ENCODE measurements around the gene AIG1. TPM values are rescaled to one million over a fixed set of nuclear protein-coding genes. Genes with fewer than 3 reads are reported as not detected.
A peak's percentile ranks its signal among the peaks of the same experiment; 100 is the strongest.

The AIG1 gene
- total and polyA plus RNA-seq, 2 of the 13 experiments (the other 11 are each of a cell fraction or from before 2014, with no cell fraction given), result 115 to 197 TPM

DNA sequence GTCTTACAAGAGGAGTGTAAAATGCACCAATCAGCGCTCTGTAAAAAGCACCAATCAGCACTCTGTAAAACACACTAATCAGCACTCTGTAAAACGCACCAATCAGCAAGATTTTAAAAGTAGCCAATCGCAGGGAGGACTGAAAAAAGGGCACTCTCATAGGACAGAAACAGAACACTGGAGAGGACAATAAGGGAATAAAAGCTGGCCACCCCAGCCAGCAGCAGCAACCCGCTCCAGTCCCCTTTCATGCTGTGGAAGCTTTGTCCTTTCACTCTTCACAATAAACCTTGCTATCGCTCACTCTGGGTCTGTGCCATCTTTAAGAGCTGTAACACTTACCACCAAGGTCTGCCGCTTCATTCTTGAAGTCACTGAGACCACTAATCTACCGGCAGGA lies 1.7 kb upstream of the AIG1 start (continued):
- TF ChIP-seq NPAS2 (CRISPR knock-in tag; IDR thresholded peaks at IDR 0.05; ENCODE audit: borderline replicate concordance), result no peak
- TF ChIP-seq, protein P1, sequence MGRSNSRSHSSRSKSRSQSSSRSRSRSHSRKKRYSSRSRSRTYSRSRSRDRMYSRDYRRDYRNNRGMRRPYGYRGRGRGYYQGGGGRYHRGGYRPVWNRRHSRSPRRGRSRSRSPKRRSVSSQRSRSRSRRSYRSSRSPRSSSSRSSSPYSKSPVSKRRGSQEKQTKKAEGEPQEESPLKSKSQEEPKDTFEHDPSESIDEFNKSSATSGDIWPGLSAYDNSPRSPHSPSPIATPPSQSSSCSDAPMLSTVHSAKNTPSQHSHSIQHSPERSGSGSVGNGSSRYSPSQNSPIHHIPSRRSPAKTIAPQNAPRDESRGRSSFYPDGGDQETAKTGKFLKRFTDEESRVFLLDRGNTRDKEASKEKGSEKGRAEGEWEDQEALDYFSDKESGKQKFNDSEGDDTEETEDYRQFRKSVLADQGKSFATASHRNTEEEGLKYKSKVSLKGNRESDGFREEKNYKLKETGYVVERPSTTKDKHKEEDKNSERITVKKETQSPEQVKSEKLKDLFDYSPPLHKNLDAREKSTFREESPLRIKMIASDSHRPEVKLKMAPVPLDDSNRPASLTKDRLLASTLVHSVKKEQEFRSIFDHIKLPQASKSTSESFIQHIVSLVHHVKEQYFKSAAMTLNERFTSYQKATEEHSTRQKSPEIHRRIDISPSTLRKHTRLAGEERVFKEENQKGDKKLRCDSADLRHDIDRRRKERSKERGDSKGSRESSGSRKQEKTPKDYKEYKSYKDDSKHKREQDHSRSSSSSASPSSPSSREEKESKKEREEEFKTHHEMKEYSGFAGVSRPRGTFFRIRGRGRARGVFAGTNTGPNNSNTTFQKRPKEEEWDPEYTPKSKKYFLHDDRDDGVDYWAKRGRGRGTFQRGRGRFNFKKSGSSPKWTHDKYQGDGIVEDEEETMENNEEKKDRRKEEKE (IDR thresholded peaks at IDR 0.05), result no peak
- TF ChIP-seq MAFK (conservative IDR thresholded peaks at IDR 0.05 in 1 of 2, IDR thresholded peaks at IDR 0.05 in 1 of 2; ENCODE audit: low read length in 2 of 2), result peak; percentile 97 to 98
- TF ChIP-seq, protein P2, sequence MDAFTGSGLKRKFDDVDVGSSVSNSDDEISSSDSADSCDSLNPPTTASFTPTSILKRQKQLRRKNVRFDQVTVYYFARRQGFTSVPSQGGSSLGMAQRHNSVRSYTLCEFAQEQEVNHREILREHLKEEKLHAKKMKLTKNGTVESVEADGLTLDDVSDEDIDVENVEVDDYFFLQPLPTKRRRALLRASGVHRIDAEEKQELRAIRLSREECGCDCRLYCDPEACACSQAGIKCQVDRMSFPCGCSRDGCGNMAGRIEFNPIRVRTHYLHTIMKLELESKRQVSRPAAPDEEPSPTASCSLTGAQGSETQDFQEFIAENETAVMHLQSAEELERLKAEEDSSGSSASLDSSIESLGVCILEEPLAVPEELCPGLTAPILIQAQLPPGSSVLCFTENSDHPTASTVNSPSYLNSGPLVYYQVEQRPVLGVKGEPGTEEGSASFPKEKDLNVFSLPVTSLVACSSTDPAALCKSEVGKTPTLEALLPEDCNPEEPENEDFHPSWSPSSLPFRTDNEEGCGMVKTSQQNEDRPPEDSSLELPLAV (CRISPR knock-in tag; conservative IDR thresholded peaks at IDR 0.05; ENCODE audit: low read depth), result no peak
- TF ChIP-seq, protein P3, sequence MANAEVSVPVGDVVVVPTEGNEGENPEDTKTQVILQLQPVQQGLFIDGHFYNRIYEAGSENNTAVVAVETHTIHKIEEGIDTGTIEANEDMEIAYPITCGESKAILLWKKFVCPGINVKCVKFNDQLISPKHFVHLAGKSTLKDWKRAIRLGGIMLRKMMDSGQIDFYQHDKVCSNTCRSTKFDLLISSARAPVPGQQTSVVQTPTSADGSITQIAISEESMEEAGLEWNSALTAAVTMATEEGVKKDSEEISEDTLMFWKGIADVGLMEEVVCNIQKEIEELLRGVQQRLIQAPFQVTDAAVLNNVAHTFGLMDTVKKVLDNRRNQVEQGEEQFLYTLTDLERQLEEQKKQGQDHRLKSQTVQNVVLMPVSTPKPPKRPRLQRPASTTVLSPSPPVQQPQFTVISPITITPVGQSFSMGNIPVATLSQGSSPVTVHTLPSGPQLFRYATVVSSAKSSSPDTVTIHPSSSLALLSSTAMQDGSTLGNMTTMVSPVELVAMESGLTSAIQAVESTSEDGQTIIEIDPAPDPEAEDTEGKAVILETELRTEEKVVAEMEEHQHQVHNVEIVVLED (CRISPR knock-in tag; IDR thresholded peaks at IDR 0.05; ENCODE audit: borderline replicate concordance), result no peak
- TF ChIP-seq NFYC (CRISPR knock-in tag; IDR thresholded peaks at IDR 0.05), result peak; percentile 72
- peak; percentile 77 for TF ChIP-seq ZMYM4 (CRISPR knock-in tag; IDR thresholded peaks at IDR 0.05)
- TF ChIP-seq, protein P4, sequence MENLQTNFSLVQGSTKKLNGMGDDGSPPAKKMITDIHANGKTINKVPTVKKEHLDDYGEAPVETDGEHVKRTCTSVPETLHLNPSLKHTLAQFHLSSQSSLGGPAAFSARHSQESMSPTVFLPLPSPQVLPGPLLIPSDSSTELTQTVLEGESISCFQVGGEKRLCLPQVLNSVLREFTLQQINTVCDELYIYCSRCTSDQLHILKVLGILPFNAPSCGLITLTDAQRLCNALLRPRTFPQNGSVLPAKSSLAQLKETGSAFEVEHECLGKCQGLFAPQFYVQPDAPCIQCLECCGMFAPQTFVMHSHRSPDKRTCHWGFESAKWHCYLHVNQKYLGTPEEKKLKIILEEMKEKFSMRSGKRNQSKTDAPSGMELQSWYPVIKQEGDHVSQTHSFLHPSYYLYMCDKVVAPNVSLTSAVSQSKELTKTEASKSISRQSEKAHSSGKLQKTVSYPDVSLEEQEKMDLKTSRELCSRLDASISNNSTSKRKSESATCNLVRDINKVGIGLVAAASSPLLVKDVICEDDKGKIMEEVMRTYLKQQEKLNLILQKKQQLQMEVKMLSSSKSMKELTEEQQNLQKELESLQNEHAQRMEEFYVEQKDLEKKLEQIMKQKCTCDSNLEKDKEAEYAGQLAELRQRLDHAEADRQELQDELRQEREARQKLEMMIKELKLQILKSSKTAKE (CRISPR knock-in tag; IDR thresholded peaks at IDR 0.05; ENCODE audit: borderline replicate concordance), result no peak
- TF ChIP-seq FOXK2 (IDR thresholded peaks at IDR 0.05), result no peak
- TF ChIP-seq SIX1 (CRISPR knock-in tag; IDR thresholded peaks at IDR 0.05; ENCODE audit: borderline replicate concordance), result no peak
- no peak for TF ChIP-seq RARA (CRISPR knock-in tag; IDR thresholded peaks at IDR 0.05)
- TF ChIP-seq ZNF501 (CRISPR knock-in tag; IDR thresholded peaks at IDR 0.05), result 0 out of 2 replicates have a peak, but pooled peaks have one; percentile 58
- TF ChIP-seq GPN1 (CRISPR knock-in tag; IDR thresholded peaks at IDR 0.05; ENCODE audit: borderline replicate concordance), result no peak
- TF ChIP-seq, protein P5, sequence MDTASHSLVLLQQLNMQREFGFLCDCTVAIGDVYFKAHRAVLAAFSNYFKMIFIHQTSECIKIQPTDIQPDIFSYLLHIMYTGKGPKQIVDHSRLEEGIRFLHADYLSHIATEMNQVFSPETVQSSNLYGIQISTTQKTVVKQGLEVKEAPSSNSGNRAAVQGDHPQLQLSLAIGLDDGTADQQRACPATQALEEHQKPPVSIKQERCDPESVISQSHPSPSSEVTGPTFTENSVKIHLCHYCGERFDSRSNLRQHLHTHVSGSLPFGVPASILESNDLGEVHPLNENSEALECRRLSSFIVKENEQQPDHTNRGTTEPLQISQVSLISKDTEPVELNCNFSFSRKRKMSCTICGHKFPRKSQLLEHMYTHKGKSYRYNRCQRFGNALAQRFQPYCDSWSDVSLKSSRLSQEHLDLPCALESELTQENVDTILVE (CRISPR knock-in tag; IDR thresholded peaks at IDR 0.05), result no peak
- TF ChIP-seq, protein P6, sequence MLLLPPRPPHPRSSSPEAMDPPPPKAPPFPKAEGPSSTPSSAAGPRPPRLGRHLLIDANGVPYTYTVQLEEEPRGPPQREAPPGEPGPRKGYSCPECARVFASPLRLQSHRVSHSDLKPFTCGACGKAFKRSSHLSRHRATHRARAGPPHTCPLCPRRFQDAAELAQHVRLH (CRISPR knock-in tag; IDR thresholded peaks at IDR 0.05; ENCODE audit: borderline replicate concordance, low read depth), result no peak
- peak; percentile 14 for TF ChIP-seq TEAD3 (CRISPR knock-in tag; optimal IDR thresholded peaks at IDR 0.05; ENCODE audit: borderline replicate concordance)
- no peak for TF ChIP-seq ZNF260 (CRISPR knock-in tag; IDR thresholded peaks at IDR 0.05; ENCODE audit: borderline replicate concordance, low read depth)
- TF ChIP-seq, protein P7, sequence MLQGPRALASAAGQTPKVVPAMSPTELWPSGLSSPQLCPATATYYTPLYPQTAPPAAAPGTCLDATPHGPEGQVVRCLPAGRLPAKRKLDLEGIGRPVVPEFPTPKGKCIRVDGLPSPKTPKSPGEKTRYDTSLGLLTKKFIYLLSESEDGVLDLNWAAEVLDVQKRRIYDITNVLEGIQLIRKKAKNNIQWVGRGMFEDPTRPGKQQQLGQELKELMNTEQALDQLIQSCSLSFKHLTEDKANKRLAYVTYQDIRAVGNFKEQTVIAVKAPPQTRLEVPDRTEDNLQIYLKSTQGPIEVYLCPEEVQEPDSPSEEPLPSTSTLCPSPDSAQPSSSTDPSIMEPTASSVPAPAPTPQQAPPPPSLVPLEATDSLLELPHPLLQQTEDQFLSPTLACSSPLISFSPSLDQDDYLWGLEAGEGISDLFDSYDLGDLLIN (CRISPR knock-in tag; IDR thresholded peaks at IDR 0.05; ENCODE audit: borderline replicate concordance), result no peak
- no peak for TF ChIP-seq NFIC (IDR thresholded peaks at IDR 0.05; ENCODE audit: low read length)
- TF ChIP-seq ZBTB38 (CRISPR knock-in tag; IDR thresholded peaks at IDR 0.05), result peak; percentile 53; the same call in 1 of the 2 replicates

All from HepG2 (cell line).